ENCODE data around the gene SULT2B1. TPM values are rescaled to one million over a fixed set of nuclear protein-coding genes. Genes with fewer than 3 reads are reported as not detected.
A peak's percentile ranks its signal among the peaks of the same experiment; 100 is the strongest.

SULT2B1 gene
- total RNA-seq, 1 donor from 2014 or later: not detected

DNA sequence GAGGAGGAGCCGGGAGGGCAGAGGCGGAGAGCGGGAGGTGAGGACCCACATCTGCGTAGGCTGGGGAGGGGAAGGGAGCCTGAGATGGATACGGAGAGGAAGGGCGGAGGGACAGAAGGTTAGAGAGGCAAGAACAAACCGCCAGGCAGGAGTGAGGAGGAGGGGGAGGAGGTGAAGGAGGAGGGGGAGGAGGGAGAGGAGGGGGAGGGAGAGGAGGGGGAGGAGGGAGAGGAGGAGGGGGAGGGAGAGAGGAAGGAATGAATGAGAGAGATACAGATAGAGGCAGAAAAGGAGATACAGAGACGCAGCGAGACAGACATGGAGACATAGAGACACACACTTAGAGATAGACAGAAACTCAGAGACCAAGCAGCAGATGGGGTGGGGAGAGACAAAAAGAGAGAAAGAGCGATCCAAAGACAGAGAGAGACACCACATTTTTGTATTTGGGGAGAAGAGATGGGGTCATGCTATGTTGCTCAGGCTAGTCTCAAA lies 94.8 kb downstream of the SULT2B1 start:
- no peak for DNase-seq (ENCODE audit: low read depth)

- peak; percentile 42 for DNase-seq (ENCODE audit: low read depth)
Measured at GRCh38 chr19:48648134-48648533, 96.2 kb downstream of the SULT2B1 start.

Other genes starting within 250 kb of the SULT2B1 start
- 261 and 322 TPM in 2 replicates for gene EMP3, start 226.6 kb upstream of the SULT2B1 start, total RNA-seq
- 10.1 and 10.4 TPM in 2 replicates for gene TMEM143, start 188.2 kb upstream of the SULT2B1 start, total RNA-seq
- gene SYNGR4, start 187.8 kb upstream of the SULT2B1 start, total RNA-seq: not detected in 2 replicates
- gene KDELR1, start 160.6 kb upstream of the SULT2B1 start, total RNA-seq: 111 and 121 TPM in 2 replicates
- gene GRIN2D, start 158.5 kb upstream of the SULT2B1 start, total RNA-seq: 0.03 TPM in 1 of 2 replicates, not detected in the other
- 43.4 and 44.1 TPM in 2 replicates for gene GRWD1, start 106.2 kb upstream of the SULT2B1 start, total RNA-seq
- gene KCNJ14, start 96.6 kb upstream of the SULT2B1 start, total RNA-seq: 0.73 and 0.96 TPM in 2 replicates
- 50.8 and 60.6 TPM in 2 replicates for gene CYTH2, start 82.8 kb upstream of the SULT2B1 start, total RNA-seq
- gene LMTK3, start 40.3 kb upstream of the SULT2B1 start, total RNA-seq: 0.05 and 0.26 TPM in 2 replicates
- not detected in 2 replicates for gene SPACA4, start 54.6 kb downstream of the SULT2B1 start, total RNA-seq
- 5.1 and 7.9 TPM in 2 replicates for gene FAM83E, start 62.9 kb downstream of the SULT2B1 start, total RNA-seq
- 1,744 and 2,296 TPM in 2 replicates for gene RPL18, start 67.0 kb downstream of the SULT2B1 start, total RNA-seq
- 11.0 and 16.5 TPM in 2 replicates for gene SPHK2, start 67.3 kb downstream of the SULT2B1 start, total RNA-seq
- 6.9 and 17.0 TPM in 2 replicates for gene DBP, start 85.2 kb downstream of the SULT2B1 start, total RNA-seq
- gene CA11, start 94.0 kb downstream of the SULT2B1 start, total RNA-seq: 1.5 and 2.0 TPM in 2 replicates
- gene NTN5, start 120.8 kb downstream of the SULT2B1 start, total RNA-seq: 0.08 and 0.42 TPM in 2 replicates
- not detected in 2 replicates for gene FUT2, start 143.8 kb downstream of the SULT2B1 start, total RNA-seq
- 8.7 and 16.2 TPM in 2 replicates for gene MAMSTR, start 167.6 kb downstream of the SULT2B1 start, total RNA-seq
- 0.05 TPM in 2 replicates for gene RASIP1, start 188.4 kb downstream of the SULT2B1 start, total RNA-seq
- 0.08 TPM in 1 of 2 replicates, not detected in the other for gene IZUMO1, start 194.7 kb downstream of the SULT2B1 start, total RNA-seq
- gene FUT1, start 200.5 kb downstream of the SULT2B1 start, total RNA-seq: 0.03 and 0.05 TPM in 2 replicates
- not detected in 2 replicates for gene FGF21, start 203.4 kb downstream of the SULT2B1 start, total RNA-seq